ENCODE data around the gene LYPD6.

The LYPD6 gene

GRCh38 chr2:149330127-149331022 lies at the start of gene LYPD6:
Gene LYPD6 (plus strand): TSS chr2:149330587. CDS start chr2:149437709, 107,122 bp downstream.
- in situ Hi-C loops (cut with MboI; ENCODE audit: low sequenced_read_pairs) = no loop called here

GRCh38 chr2:149281441-149281840 lies 48.9 kb upstream of the LYPD6 start:
- in situ Hi-C loops (cut with MboI; ENCODE audit: low sequenced_read_pairs) = no loop called here

GRCh38 chr2:149290662-149291061 lies 39.7 kb upstream of the LYPD6 start:
- in situ Hi-C loops (cut with MboI; ENCODE audit: low sequenced_read_pairs) = no loop called here

GRCh38 chr2:149291881-149292280 lies 38.5 kb upstream of the LYPD6 start:
- in situ Hi-C loops (cut with MboI; ENCODE audit: low sequenced_read_pairs) = no loop called here

- in situ Hi-C loops (cut with MboI; ENCODE audit: low sequenced_read_pairs) = no loop called here
Measured at GRCh38 chr2:149296031-149296430, 34.4 kb upstream of the LYPD6 start.

- in situ Hi-C loops (cut with MboI; ENCODE audit: low sequenced_read_pairs) = loop anchor here (25.0 kb wide), 1 partner anchor 270 kb away; the partner anchor contains the start of gene LYPD6B
Measured at GRCh38 chr2:149307014-149307413, 23.4 kb upstream of the LYPD6 start.

GRCh38 chr2:149310349-149310748 lies 20.0 kb upstream of the LYPD6 start:
- in situ Hi-C loops (cut with MboI; ENCODE audit: low sequenced_read_pairs) = loop anchor here (25.0 kb wide), 1 partner anchor 273 kb away; the partner anchor contains the start of gene LYPD6B

GRCh38 chr2:149312039-149312438 lies 18.3 kb upstream of the LYPD6 start:
- in situ Hi-C loops (cut with MboI; ENCODE audit: low sequenced_read_pairs) = loop anchor here (25.0 kb wide), 1 partner anchor 275 kb away; the partner anchor contains the start of gene LYPD6B

- in situ Hi-C loops (cut with MboI; ENCODE audit: low sequenced_read_pairs) = loop anchor here (25.0 kb wide), 1 partner anchor 276 kb away; the partner anchor contains the start of gene LYPD6B
Measured at GRCh38 chr2:149313512-149313972, 16.8 kb upstream of the LYPD6 start.

GRCh38 chr2:149314687-149315086 lies 15.7 kb upstream of the LYPD6 start:
- in situ Hi-C loops (cut with MboI; ENCODE audit: low sequenced_read_pairs) = loop anchor here (25.0 kb wide), 1 partner anchor 277 kb away; the partner anchor contains the start of gene LYPD6B

- in situ Hi-C loops (cut with MboI; ENCODE audit: low sequenced_read_pairs) = loop anchor here (25.0 kb wide), 1 partner anchor 278 kb away; the partner anchor contains the start of gene LYPD6B
Measured at GRCh38 chr2:149315461-149315860, 14.9 kb upstream of the LYPD6 start.

GRCh38 chr2:149318566-149318965 lies 11.8 kb upstream of the LYPD6 start:
- in situ Hi-C loops (cut with MboI; ENCODE audit: low sequenced_read_pairs) = loop anchor here (25.0 kb wide), 1 partner anchor 281 kb away; the partner anchor contains the start of gene LYPD6B

GRCh38 chr2:149320362-149320761 lies 10.0 kb upstream of the LYPD6 start:
- in situ Hi-C loops (cut with MboI; ENCODE audit: low sequenced_read_pairs) = loop anchor here (25.0 kb wide), 1 partner anchor 283 kb away; the partner anchor contains the start of gene LYPD6B

GRCh38 chr2:149329068-149329467 lies 1.3 kb upstream of the LYPD6 start:
- in situ Hi-C loops (cut with MboI; ENCODE audit: low sequenced_read_pairs) = no loop called here

GRCh38 chr2:149329489-149330126 lies 779 bp upstream of the LYPD6 start:
- in situ Hi-C loops (cut with MboI; ENCODE audit: low sequenced_read_pairs) = no loop called here

GRCh38 chr2:149331023-149331400 lies 625 bp downstream of the LYPD6 start:
- in situ Hi-C loops (cut with MboI; ENCODE audit: low sequenced_read_pairs) = no loop called here

- in situ Hi-C loops (cut with MboI; ENCODE audit: low sequenced_read_pairs) = no loop called here
Measured at GRCh38 chr2:149332364-149332763, 2.0 kb downstream of the LYPD6 start.

- in situ Hi-C loops (cut with MboI; ENCODE audit: low sequenced_read_pairs) = no loop called here
Measured at GRCh38 chr2:149333636-149334035, 3.2 kb downstream of the LYPD6 start.

- in situ Hi-C loops (cut with MboI; ENCODE audit: low sequenced_read_pairs) = no loop called here
Measured at GRCh38 chr2:149334156-149334555, 3.8 kb downstream of the LYPD6 start.

- in situ Hi-C loops (cut with MboI; ENCODE audit: low sequenced_read_pairs) = no loop called here
Measured at GRCh38 chr2:149339324-149339723, 8.9 kb downstream of the LYPD6 start.

GRCh38 chr2:149342509-149342908 lies 12.1 kb downstream of the LYPD6 start:
- in situ Hi-C loops (cut with MboI; ENCODE audit: low sequenced_read_pairs) = no loop called here

Measured in HL-60/S4 (cell line).